ENCODE data around the gene HES6.

HES6 gene

DNA sequence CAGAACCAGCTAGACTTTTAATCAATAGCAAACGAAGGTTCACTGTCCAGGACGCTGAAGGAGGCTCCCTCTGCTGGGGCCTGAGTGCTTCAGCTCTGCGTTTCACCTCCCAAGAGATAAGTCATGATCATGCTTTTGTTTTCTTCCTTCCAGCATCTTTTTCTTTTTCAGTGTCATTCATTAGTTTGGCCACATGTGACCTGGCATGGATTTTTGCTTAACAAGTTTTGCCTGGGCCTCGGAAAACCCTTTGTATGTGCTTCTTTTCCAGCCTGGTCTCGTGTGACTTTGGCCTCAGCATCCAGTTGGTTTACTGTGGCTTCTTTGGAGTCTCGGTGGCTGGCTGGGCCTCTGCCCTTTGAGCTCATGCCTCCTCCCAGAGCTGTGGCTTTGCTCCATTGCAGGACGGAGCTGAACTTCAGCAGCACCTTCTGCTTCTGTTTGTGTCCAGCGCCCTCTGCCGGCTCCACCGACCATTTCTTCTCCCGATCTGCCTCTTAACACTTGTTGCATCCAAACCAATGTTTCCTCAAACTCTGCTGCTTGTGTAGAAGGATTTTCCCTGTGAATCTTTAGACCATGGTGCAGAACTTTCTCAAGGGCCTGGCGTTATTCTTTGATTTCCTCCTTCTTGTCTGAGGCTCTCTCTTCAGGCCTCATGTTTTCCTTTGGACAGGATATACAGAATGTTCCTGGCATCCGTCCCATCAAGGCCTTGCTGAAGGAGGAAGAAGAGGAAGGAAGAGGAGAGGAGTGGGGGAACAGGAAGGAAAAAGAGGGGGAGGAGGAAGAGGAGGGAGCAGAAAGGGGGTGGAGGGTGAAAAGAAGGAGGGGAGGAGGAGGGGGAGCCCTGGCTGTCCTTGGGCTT lies 23.6 kb upstream of the HES6 start:
- Histone ChIP-seq H3K9me3 (ENCODE audit: severe bottlenecking) (no peaks in the 10 kb centered on the region), H3K36me3 (peaks cover 11% of the 10 kb centered on the region), H3K4me3 (ENCODE audit: low read depth, low read length) (no peak overlapping the region), H3K27ac (no peak overlapping the region), H3K27me3 (ENCODE audit: insufficient read depth, low read depth, severe bottlenecking) (no peaks in the 10 kb centered on the region)
- TF ChIP-seq, protein P1, sequence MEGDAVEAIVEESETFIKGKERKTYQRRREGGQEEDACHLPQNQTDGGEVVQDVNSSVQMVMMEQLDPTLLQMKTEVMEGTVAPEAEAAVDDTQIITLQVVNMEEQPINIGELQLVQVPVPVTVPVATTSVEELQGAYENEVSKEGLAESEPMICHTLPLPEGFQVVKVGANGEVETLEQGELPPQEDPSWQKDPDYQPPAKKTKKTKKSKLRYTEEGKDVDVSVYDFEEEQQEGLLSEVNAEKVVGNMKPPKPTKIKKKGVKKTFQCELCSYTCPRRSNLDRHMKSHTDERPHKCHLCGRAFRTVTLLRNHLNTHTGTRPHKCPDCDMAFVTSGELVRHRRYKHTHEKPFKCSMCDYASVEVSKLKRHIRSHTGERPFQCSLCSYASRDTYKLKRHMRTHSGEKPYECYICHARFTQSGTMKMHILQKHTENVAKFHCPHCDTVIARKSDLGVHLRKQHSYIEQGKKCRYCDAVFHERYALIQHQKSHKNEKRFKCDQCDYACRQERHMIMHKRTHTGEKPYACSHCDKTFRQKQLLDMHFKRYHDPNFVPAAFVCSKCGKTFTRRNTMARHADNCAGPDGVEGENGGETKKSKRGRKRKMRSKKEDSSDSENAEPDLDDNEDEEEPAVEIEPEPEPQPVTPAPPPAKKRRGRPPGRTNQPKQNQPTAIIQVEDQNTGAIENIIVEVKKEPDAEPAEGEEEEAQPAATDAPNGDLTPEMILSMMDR (IDR thresholded peaks at IDR 0.05; ENCODE audit: low read depth, low read length) = peak; percentile 89
- DNase-seq = peak; percentile 91

DNA sequence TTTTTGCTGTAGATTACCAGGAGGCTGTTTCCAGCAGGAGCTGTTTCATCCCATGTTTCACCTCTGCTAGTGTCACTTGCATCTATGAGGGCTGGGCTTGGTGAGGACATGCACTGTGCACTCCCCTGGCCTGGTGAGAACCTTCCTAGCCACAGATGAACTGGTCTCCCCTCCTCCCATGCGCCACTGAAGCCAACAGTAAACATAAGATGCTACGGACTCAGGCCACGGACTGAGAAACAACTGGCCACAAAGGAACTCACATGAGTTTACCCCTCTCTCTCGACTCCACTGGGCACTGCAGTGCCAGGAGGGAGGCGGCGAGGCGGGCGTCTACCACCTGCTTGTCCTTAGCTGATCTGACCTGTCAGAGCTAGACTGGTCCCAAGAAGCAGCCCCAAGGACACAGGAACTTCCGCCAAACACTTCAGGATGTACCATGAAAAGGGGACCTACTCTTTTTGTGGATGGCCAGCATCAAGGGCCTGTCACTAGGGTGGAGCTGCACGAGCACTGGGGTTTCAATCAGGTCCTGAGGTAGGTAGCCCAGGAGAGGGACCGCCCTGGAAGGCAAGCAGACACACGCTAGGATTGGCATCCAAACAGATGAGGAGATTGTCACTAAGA lies 22.8 kb upstream of the HES6 start:
- Histone ChIP-seq H3K9me3 (ENCODE audit: severe bottlenecking) (no peaks in the 10 kb centered on the region), H3K27ac (no peak overlapping the region), H3K27me3 (ENCODE audit: insufficient read depth, low read depth, severe bottlenecking) (no peaks in the 10 kb centered on the region), H3K36me3 (peaks cover 9% of the 10 kb centered on the region), H3K4me3 (ENCODE audit: low read depth, low read length) (no peak overlapping the region)
- TF ChIP-seq, protein P1 (IDR thresholded peaks at IDR 0.05; ENCODE audit: low read depth, low read length) = no peak
- no peak for DNase-seq

DNA sequence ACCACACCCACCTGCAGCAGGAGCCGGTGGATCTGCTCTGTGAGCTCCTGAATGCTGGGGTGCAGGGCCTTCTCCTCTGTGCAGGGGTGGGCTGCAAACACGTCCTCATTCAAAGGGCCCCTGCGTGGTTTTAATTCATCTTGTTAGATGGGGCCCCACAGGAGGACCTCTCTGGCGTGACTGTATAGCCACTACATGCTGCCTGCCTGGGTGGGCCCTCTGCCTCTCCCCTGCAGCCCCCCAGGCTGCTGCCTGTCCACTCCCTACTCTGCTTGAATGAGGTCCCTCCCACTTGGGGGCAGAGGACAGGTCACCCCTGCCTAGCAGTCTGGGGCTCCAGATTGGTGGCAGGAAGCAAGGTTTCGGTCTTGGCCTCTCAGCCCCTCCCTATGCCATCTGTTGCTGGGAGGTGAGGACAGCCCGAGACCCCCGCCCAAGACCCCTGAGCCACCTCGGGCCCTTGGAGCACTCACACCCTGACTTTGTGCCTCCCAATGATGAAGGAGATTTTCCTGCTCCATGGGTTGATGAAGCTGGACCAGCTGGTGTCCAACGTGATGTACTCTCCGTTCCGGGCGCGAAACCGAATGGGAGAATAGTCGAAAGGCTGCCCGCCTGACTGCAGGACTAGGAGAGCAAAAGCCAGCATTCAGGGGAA lies 22.0 kb upstream of the HES6 start:
- DNase-seq = no peak
- H3K27me3 ChIP-seq (ENCODE audit: insufficient read depth, low read depth, severe bottlenecking) = no peaks in the 10 kb centered on the region
- TF ChIP-seq, protein P1 (IDR thresholded peaks at IDR 0.05; ENCODE audit: low read depth, low read length) = no peak
- H3K9me3 ChIP-seq (ENCODE audit: severe bottlenecking) = no peaks in the 10 kb centered on the region
- H3K36me3 ChIP-seq = peaks cover 6% of the 10 kb centered on the region
- H3K4me3 ChIP-seq (ENCODE audit: low read depth, low read length) = no peak overlapping the region
- no peak overlapping the region for H3K27ac ChIP-seq

DNA sequence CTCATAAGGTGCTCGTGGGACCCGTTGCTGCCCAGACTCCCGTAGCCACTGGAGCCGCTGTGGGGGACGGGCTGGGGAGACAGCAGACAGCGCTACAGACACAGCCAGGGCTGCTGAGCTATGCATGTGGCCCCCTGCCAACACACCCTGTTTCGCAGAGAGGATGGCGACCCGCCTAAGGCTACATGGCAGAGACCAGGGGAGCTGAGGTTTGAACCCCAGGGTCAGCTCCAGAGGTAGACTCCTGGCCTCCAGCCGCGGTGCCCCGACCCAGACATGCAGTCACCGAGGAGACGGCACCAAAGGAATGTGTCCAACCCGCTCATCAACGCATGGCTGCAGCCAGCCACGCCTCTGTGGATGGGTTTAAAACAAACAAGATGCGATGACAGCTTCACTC lies 21.0 kb upstream of the HES6 start:
- no peak overlapping the region for H3K27ac ChIP-seq
- TF ChIP-seq, protein P1 (IDR thresholded peaks at IDR 0.05; ENCODE audit: low read depth, low read length) = no peak
- no peaks in the 10 kb centered on the region for H3K27me3 ChIP-seq (ENCODE audit: insufficient read depth, low read depth, severe bottlenecking)
- peaks cover 11% of the 10 kb centered on the region for H3K36me3 ChIP-seq
- no peaks in the 10 kb centered on the region for H3K9me3 ChIP-seq (ENCODE audit: severe bottlenecking)
- H3K4me3 ChIP-seq (ENCODE audit: low read depth, low read length) = no peak overlapping the region
- no peak for DNase-seq

DNA sequence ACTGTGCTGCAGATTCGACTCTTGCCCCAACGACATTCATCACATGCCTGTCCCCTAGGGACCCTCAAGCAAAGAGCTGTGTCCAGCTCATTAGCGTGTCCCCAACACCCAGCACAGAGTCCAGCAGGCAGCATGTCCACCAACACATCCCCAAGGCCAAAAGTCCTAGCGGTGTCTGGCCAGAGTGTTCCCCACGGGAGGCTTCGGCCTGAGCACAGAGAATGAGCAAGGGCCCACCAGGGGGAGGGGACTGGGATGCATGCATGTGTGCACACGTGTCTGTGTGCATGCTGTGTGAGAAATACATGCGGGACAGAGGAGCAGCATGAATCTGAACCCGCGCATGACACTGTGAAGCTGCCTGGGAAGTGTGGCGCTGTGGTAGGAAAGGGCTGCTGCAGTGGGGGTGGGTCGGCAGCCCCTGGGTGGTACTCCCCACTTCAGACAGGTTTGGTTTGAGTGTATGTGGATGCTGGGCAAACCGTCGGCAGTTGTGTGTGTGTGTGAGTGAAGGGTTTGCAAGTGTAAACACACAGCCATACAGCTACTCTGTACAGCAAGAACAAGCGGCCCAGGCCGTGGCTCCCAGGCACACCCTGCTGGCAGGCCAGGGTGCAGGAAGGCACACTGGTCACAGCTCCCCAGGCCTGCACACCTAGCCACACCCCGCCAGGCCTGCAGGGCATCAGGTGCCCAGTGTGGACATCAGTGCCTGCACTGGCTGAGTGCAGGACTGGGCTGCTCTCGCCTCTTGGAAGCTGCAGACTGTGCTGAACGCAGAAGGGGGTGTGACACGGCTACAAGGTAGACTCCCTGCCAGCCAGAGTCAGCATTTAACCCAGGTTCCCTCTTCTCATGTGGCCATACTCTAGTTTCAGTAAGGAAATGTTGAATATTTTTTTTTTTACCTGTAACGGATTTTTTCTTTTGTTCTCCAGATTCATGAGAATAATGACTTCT lies 19.5 kb upstream of the HES6 start:
- H3K4me3 ChIP-seq (ENCODE audit: low read depth, low read length) = no peak overlapping the region
- peak; percentile 69 for DNase-seq
- no peak overlapping the region; the same call in 1 of the 2 replicates for H3K27ac ChIP-seq
- no peaks in the 10 kb centered on the region for H3K27me3 ChIP-seq (ENCODE audit: insufficient read depth, low read depth, severe bottlenecking)
- TF ChIP-seq, protein P1 (IDR thresholded peaks at IDR 0.05; ENCODE audit: low read depth, low read length) = peak; percentile 87
- no peaks in the 10 kb centered on the region for H3K9me3 ChIP-seq (ENCODE audit: severe bottlenecking)
- peaks cover 25% of the 10 kb centered on the region for H3K36me3 ChIP-seq

Measured in WERI-Rb-1 (cell line).